Activated CD8-positive, alpha-beta memory T cell treated with anti-CD3 and anti-CD28 coated beads for 48 hours (primary cell): ENCODE results near the gene DAPK2.
"Not testable (repeated sequence)": the region's sequence is repeated elsewhere in the genome, so short reads cannot be mapped to it uniquely, and the experiment has no call there.

Experiments used
- DNase-seq, 3 experiments: peaks; one replicate each; pipeline ENCODE4 v3.0.0-alpha.2; 2020; ENCODE audit warnings: low read depth in 2 of 3, low spot score in 2 of 3

Gene DAPK2

GRCh38 chr15:63918317-63918672, 128.0 kb downstream of the DAPK2 start:
- no peak for DNase-seq

- DNase-seq, result no peak
Observed at GRCh38 chr15:63917588-63918316, 128.5 kb downstream of the DAPK2 start.

- no peak for DNase-seq
Observed at GRCh38 chr15:63915873-63916771, 130.2 kb downstream of the DAPK2 start.

- no peak for DNase-seq
Observed at GRCh38 chr15:63915209-63915872, 130.9 kb downstream of the DAPK2 start.

GRCh38 chr15:63913786-63914315, 132.4 kb downstream of the DAPK2 start:
- DNase-seq, result no peak

GRCh38 chr15:63913336-63913735, 132.9 kb downstream of the DAPK2 start:
- no peak for DNase-seq

- DNase-seq, result no peak
Observed at GRCh38 chr15:63912061-63912615, 134.1 kb downstream of the DAPK2 start.

- DNase-seq, result no peak
Observed at GRCh38 chr15:63911160-63911559, 135.1 kb downstream of the DAPK2 start.

- DNase-seq, result no peak
Observed at GRCh38 chr15:63909819-63910437, 136.4 kb downstream of the DAPK2 start.

- DNase-seq, result no peak
Observed at GRCh38 chr15:63908991-63909390, 137.3 kb downstream of the DAPK2 start.

GRCh38 chr15:63908281-63908680, 138.0 kb downstream of the DAPK2 start:
- DNase-seq, result no peak

- no peak for DNase-seq
Observed at GRCh38 chr15:63907521-63907920, 138.8 kb downstream of the DAPK2 start.

GRCh38 chr15:63906266-63906584, 140.1 kb downstream of the DAPK2 start:
- DNase-seq, result no peak

- no peak for DNase-seq
Observed at GRCh38 chr15:63905558-63906265, 140.6 kb downstream of the DAPK2 start.

- DNase-seq, result no peak
Observed at GRCh38 chr15:63905131-63905530, 141.2 kb downstream of the DAPK2 start.

- DNase-seq, result no peak
Observed at GRCh38 chr15:63904042-63904441, 142.2 kb downstream of the DAPK2 start.

- DNase-seq, result no peak
Observed at GRCh38 chr15:63902671-63903035, 143.6 kb downstream of the DAPK2 start.

- no peak for DNase-seq
Observed at GRCh38 chr15:63901912-63902670, 144.2 kb downstream of the DAPK2 start.

- DNase-seq, result no peak
Observed at GRCh38 chr15:63900306-63900705, 146.0 kb downstream of the DAPK2 start.

GRCh38 chr15:63899606-63900005, 146.7 kb downstream of the DAPK2 start:
- not testable (repeated sequence) for DNase-seq
